GM10266 (cell line): ENCODE results near the gene LIPC.

Experiments
- DNase-seq: peaks from one replicate; pipeline ENCODE4 v3.0.0; 2012; ENCODE audit errors: extremely low spot score
- TF ChIP-seq, protein P1 (sequence below): IDR thresholded peaks from 2 replicates; pipeline ENCODE4 v1.5.1; 2012; ENCODE audit warnings: mild to moderate bottlenecking, low read depth; ENCODE audit not compliant: control insufficient read depth, insufficient read depth; ENCODE audit errors: missing control alignments

Gene LIPC

DNA sequence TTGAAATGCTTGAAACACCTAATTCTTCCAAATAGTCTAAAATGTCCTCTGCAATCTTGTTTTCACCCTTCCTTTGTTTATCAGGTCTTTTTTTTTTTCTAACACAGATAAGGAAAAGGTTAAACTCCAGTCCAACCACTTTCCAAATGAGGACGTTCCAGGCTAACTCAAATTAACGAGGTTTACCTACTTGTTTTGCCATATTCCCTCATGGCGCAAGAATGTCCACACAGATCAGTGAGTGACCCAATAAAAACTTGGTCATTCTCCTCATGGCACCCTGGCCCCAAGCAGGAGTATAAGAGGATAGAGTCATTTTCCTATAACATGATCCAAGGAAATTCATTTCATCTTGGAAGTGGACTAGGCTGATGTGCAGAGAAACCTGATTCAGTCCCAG lies 6.6 kb upstream of the LIPC start:
- TF ChIP-seq, protein P1, sequence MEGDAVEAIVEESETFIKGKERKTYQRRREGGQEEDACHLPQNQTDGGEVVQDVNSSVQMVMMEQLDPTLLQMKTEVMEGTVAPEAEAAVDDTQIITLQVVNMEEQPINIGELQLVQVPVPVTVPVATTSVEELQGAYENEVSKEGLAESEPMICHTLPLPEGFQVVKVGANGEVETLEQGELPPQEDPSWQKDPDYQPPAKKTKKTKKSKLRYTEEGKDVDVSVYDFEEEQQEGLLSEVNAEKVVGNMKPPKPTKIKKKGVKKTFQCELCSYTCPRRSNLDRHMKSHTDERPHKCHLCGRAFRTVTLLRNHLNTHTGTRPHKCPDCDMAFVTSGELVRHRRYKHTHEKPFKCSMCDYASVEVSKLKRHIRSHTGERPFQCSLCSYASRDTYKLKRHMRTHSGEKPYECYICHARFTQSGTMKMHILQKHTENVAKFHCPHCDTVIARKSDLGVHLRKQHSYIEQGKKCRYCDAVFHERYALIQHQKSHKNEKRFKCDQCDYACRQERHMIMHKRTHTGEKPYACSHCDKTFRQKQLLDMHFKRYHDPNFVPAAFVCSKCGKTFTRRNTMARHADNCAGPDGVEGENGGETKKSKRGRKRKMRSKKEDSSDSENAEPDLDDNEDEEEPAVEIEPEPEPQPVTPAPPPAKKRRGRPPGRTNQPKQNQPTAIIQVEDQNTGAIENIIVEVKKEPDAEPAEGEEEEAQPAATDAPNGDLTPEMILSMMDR, result no peak
- no peak for DNase-seq

DNA sequence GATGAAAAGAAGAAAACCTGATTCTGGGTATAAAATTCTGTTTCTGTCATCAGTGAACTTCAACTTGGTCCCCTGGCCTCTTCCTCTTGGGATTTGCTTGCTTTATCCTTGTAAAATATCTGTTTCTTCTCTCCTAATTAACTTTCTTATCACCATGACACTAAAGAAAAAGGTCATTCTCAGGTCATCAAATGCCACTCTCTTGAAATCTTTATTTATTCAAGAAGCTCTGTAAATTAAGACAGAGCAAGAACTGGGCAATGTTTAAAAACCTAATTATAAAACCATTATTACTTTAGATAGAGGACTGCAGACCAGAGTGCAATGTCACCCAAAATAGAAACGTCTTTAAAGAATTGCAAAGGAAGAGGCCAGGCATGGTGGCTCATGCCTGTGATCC lies 6.0 kb upstream of the LIPC start:
- TF ChIP-seq, protein P1, result no peak
- no peak for DNase-seq

- DNase-seq, result no peak
- TF ChIP-seq, protein P1, result no peak
These were observed 5.3 kb upstream of the LIPC start for GRCh38 chr15:58426501-58426900.

GRCh38 chr15:58427987-58428386 lies 3.8 kb upstream of the LIPC start:
- TF ChIP-seq, protein P1, result no peak
- DNase-seq, result no peak

GRCh38 chr15:58430224-58430787 lies 1.5 kb upstream of the LIPC start:
- TF ChIP-seq, protein P1, result no peak
- no peak for DNase-seq

- no peak for DNase-seq
- TF ChIP-seq, protein P1, result no peak
These were observed 610 bp downstream of the LIPC start for GRCh38 chr15:58432401-58432800.

GRCh38 chr15:58433597-58434333 lies 2.0 kb downstream of the LIPC start:
- TF ChIP-seq, protein P1, result no peak
- DNase-seq, result no peak
